ENCODE data around the gene CNTD1. TPM values are rescaled to one million over a fixed set of nuclear protein-coding genes. Genes with fewer than 3 reads are reported as not detected.

Gene CNTD1
- total RNA-seq, 2 experiments from 2014 or later = 0.06 TPM; not detected in 1

- CTCF ChIA-PET (ENCODE audit: unreplicated experiment) = no interaction called here
Measured at GRCh38 chr17:42853004-42853403, 54.3 kb downstream of the CNTD1 start.

GRCh38 chr17:42853597-42853967, 54.9 kb downstream of the CNTD1 start:
- peaks cover 14% of the 10 kb centered on the region for H3K4me1 ChIP-seq (ENCODE audit: insufficient read depth, low read length, poor library complexity, severe bottlenecking)
- no TSS peak for BruUV-seq (replicated peaks)
- POLR2A ChIA-PET = no interaction called here

More at GRCh38 chr17:42853004-42853403, 54.3 kb downstream of the CNTD1 start:
- intact Hi-C loops (cut with micrococcal nuclease; ENCODE audit: unreplicated experiment) = no loop called here
- Histone ChIP-seq H3K36me3 (ENCODE audit: insufficient read depth, low read length) (no peaks in the 10 kb centered on the region), H3K4me1 (ENCODE audit: insufficient read depth, low read length, poor library complexity, severe bottlenecking) (peaks cover 14% of the 10 kb centered on the region), H4K20me1 (ENCODE audit: insufficient read depth, low read length) (no peaks in the 10 kb centered on the region), H2AFZ (ENCODE audit: low read length) (no peak overlapping the region; the same call in 1 of the 2 replicates), H3K4me2 (ENCODE audit: low read length) (peak overlapping the region; percentile 20; the same call in 1 of the 2 replicates), H3K79me2 (ENCODE audit: insufficient read depth, low read depth, low read length) (no peaks in the 10 kb centered on the region), H3K9me2 (ENCODE audit: insufficient read depth, low read length) (no peaks in the 10 kb centered on the region), H3K9me3 (ENCODE audit: low read length) (no peaks in the 10 kb centered on the region), H3K27ac (ENCODE audit: low read depth, low read length, poor library complexity, severe bottlenecking) (peak overlapping the region; percentile 4), H3K4me3 (ENCODE audit: low read depth, low read length, poor library complexity, severe bottlenecking) (no peak overlapping the region)
- no TSS peak for BruUV-seq (replicated peaks)
- DNase-seq (ENCODE audit: low spot score) = no peak
- no peak for TF ChIP-seq EZH2phosphoT487 (IDR thresholded peaks at IDR 0.05; ENCODE audit: borderline replicate concordance, low read depth, low read length)
- TF ChIP-seq CTCF (conservative IDR thresholded peaks at IDR 0.05; ENCODE audit: low read length) = no peak
- POLR2A ChIA-PET = no interaction called here

More at GRCh38 chr17:42853597-42853967, 54.9 kb downstream of the CNTD1 start:
- Histone ChIP-seq H3K4me2 (ENCODE audit: low read length) (peak overlapping the region; percentile 20; the same call in 1 of the 2 replicates), H3K79me2 (ENCODE audit: insufficient read depth, low read depth, low read length) (no peaks in the 10 kb centered on the region), H4K20me1 (ENCODE audit: insufficient read depth, low read length) (no peaks in the 10 kb centered on the region), H3K36me3 (ENCODE audit: insufficient read depth, low read length) (no peaks in the 10 kb centered on the region), H3K9me2 (ENCODE audit: insufficient read depth, low read length) (no peaks in the 10 kb centered on the region), H3K27ac (ENCODE audit: low read depth, low read length, poor library complexity, severe bottlenecking) (no peak overlapping the region), H3K4me3 (ENCODE audit: low read depth, low read length, poor library complexity, severe bottlenecking) (no peak overlapping the region), H2AFZ (ENCODE audit: low read length) (no peak overlapping the region; the same call in 1 of the 2 replicates), H3K9me3 (ENCODE audit: low read length) (no peaks in the 10 kb centered on the region)
- TF ChIP-seq EZH2phosphoT487 (IDR thresholded peaks at IDR 0.05; ENCODE audit: borderline replicate concordance, low read depth, low read length) = no peak
- TF ChIP-seq CTCF (conservative IDR thresholded peaks at IDR 0.05; ENCODE audit: low read length) = no peak
- CTCF ChIA-PET (ENCODE audit: unreplicated experiment) = no interaction called here
- intact Hi-C loops (cut with micrococcal nuclease; ENCODE audit: unreplicated experiment) = no loop called here
- peak; percentile 52 for DNase-seq (ENCODE audit: low spot score)

All from OCI-LY7 (cell line).